HEK293 (cell line): ENCODE measurements around the gene MYCBPAP.

Experiments used
- ZBTB17 ChIP-seq: fragments of 450-650 bp; formaldehyde crosslinking; IDR thresholded peaks from 2 replicates; pipeline ENCODE4 v1.5.1; 2016; ENCODE audit warnings: missing biosample characterization, missing genetic modification characterization
- ZNF514 ChIP-seq: fragments of 450-650 bp; formaldehyde crosslinking; IDR thresholded peaks from 2 replicates; pipeline ENCODE4 v1.5.1; 2016; ENCODE audit warnings: missing biosample characterization, missing genetic modification characterization
- TF ChIP-seq, protein P1 (sequence below): fragments of 450-650 bp; formaldehyde crosslinking; IDR thresholded peaks from 2 replicates; pipeline ENCODE4 v1.5.1; 2016; ENCODE audit warnings: missing biosample characterization, missing genetic modification characterization

DNA sequence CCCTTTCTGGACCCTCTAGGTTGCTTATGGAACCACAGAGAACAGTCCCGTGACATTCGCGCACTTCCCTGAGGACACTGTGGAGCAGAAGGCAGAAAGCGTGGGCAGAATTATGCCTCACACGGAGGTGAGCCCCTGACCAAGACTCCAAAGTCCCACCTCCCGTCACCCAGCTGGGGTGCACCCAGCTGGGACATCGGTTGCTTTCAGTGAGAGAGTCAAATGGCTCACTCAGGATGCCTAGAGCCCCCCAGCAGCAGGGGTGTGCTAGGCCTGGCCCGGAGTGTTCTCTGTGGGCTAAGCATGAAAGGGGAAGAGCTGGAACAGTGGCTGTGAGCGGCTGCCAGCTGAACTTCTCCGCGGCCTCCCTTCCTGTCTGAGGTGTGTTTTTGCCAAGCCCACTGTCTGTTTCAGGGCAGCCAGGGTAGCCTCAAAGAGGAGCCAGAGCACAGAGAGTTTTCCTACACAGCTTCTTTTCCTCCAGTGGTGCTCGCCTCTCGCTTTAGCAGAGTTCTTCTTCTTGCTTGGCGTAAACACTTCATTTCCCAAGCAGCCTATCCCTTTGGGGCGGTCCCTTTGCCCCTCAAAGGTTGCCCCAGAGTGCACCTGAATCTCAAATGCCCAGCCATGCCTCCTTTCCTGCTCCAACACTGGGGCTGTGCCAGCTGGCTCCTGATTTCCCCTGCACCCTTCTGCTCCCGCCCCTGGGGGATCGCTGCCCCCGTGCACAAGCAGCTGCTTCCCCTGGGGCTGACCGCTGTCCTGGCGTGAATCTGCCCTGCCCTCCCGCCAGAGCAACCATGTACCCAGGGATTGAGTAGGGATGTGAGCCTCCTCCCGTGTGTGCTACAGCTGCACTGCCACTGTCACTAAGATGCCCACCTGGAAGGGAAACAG is 37.0 kb upstream of the MYCBPAP start:
- TF ChIP-seq ZBTB17 (no peak), ZNF514 (tag by site-specific recombination) (no peak)
- TF ChIP-seq, protein P1, sequence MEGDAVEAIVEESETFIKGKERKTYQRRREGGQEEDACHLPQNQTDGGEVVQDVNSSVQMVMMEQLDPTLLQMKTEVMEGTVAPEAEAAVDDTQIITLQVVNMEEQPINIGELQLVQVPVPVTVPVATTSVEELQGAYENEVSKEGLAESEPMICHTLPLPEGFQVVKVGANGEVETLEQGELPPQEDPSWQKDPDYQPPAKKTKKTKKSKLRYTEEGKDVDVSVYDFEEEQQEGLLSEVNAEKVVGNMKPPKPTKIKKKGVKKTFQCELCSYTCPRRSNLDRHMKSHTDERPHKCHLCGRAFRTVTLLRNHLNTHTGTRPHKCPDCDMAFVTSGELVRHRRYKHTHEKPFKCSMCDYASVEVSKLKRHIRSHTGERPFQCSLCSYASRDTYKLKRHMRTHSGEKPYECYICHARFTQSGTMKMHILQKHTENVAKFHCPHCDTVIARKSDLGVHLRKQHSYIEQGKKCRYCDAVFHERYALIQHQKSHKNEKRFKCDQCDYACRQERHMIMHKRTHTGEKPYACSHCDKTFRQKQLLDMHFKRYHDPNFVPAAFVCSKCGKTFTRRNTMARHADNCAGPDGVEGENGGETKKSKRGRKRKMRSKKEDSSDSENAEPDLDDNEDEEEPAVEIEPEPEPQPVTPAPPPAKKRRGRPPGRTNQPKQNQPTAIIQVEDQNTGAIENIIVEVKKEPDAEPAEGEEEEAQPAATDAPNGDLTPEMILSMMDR, result no peak
